ENCODE measurements around the gene POTEC. TPM values are rescaled to one million over a fixed set of nuclear protein-coding genes. Genes with fewer than 3 reads are reported as not detected.
"Not testable (repeated sequence)": the region's sequence is repeated elsewhere in the genome, so short reads cannot be mapped to it uniquely, and the experiment has no call there.

POTEC gene
- total and polyA plus RNA-seq, 2 of the 8 experiments (the other 6 are each of a cell fraction or from before 2014, with no cell fraction given): 0.07 TPM; not detected in 1

DNA sequence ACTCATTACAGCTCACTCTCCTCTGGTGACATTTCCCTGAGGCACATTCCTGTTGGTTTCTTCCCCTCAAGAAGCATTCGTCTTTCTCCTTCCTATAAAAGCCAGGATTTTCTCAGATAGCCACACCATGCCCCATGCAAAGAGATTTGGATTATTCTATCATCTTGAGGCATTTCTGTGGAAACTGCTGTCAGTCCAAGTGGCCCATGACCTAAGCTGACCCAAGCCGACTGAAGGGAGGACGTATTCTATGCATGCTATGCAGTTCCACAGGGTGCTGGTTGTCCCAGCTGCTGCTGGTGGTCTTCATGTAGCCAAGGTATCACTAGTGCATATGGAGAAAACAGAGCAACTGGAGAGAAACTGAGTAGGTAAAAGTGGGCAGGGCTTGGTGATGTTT, 73.0 kb downstream of the POTEC start:
- H2BK120ac ChIP-seq (replicated peaks; ENCODE audit: low read depth, low read length); H3K14ac ChIP-seq (ENCODE audit: insufficient read length); H3K79me1 ChIP-seq (ENCODE audit: low read depth, low read length); H4K91ac ChIP-seq (replicated peaks; ENCODE audit: insufficient read length, low read length); H2AFZ ChIP-seq (ENCODE audit: low read length); H3K56ac ChIP-seq (replicated peaks; ENCODE audit: insufficient read length, low read depth, low read length); H4K5ac ChIP-seq (ENCODE audit: insufficient read length, low read depth, low read length); H3K18ac ChIP-seq (ENCODE audit: extremely low read depth, low read length); H3K9ac ChIP-seq (replicated peaks in 1 of 4; ENCODE audit: extremely low read depth in 1 of 4, low read depth in 3 of 4, low read length in 3 of 4); H4K20me1 ChIP-seq (replicated peaks in 1 of 2; ENCODE audit: control insufficient read depth in 1 of 2, insufficient read depth in 2 of 2, low read length in 2 of 2); H4K8ac ChIP-seq (ENCODE audit: extremely low read depth, insufficient read depth, low read length); H3K27me3 ChIP-seq (replicated peaks in 1 of 4; ENCODE audit: control insufficient read depth in 3 of 4, extremely low read depth in 1 of 4, insufficient read depth in 3 of 4, low read length in 3 of 4); H3K4ac ChIP-seq (replicated peaks; ENCODE audit: insufficient read length, low read depth, low read length); H3K4me3 ChIP-seq (ENCODE audit: extremely low read depth in 1 of 4, insufficient read depth in 2 of 4, low read depth in 3 of 4, low read length in 4 of 4); FAIRE-seq; H2BK12ac ChIP-seq (ENCODE audit: low read depth, low read length); H3K4me1 ChIP-seq (replicated peaks in 1 of 4; ENCODE audit: control insufficient read depth in 3 of 4, insufficient read depth in 4 of 4, low read length in 3 of 4); POLR2A ChIA-PET (ENCODE audit: partially characterized antibody); H3K27ac ChIP-seq (ENCODE audit: low read depth, low read length); H2BK5ac ChIP-seq (ENCODE audit: low read depth, low read length); H3K79me2 ChIP-seq (ENCODE audit: control insufficient read depth in 1 of 2, insufficient read depth in 2 of 2, low read length in 2 of 2); H3K4me2 ChIP-seq (ENCODE audit: insufficient read depth in 1 of 2, low read depth in 2 of 2, low read length in 2 of 2); CTCF ChIA-PET (ENCODE audit: partially characterized antibody); H3K23me2 ChIP-seq (ENCODE audit: low read depth, low read length); H3K36me3 ChIP-seq (ENCODE audit: control insufficient read depth in 2 of 4, insufficient read depth in 4 of 4, low read length in 3 of 4); DNase-seq (ENCODE audit: low read depth in 1 of 2, low spot score in 2 of 2); H3K23ac ChIP-seq (ENCODE audit: insufficient read length); H2BK20ac ChIP-seq (ENCODE audit: low read length); H2AK5ac ChIP-seq (ENCODE audit: low read depth, low read length); H2BK15ac ChIP-seq (ENCODE audit: low read length): not testable (repeated sequence)
- 77% methylated on average over 3 of the region's 3 CpGs; no CpG with 5 or more reads in 1 of the 2 experiments for WGBS, 2 experiments (ENCODE audit: extremely low coverage in 1 of 2, insufficient coverage in 1 of 2, insufficient read length in 1 of 2, insufficient replicate concordance in 2 of 2, low coverage in 1 of 2, low lambda C conversion rate in 2 of 2, missing lambda C conversion rate in 1 of 2)
- H3K9me3 ChIP-seq (ENCODE audit: insufficient read depth in 2 of 2, low read depth in 1 of 2, low read length in 1 of 2): peaks cover 0 to 38% of the 10 kb centered on the region in 2 experiments; a peak in 2 of 4 replicates

DNA sequence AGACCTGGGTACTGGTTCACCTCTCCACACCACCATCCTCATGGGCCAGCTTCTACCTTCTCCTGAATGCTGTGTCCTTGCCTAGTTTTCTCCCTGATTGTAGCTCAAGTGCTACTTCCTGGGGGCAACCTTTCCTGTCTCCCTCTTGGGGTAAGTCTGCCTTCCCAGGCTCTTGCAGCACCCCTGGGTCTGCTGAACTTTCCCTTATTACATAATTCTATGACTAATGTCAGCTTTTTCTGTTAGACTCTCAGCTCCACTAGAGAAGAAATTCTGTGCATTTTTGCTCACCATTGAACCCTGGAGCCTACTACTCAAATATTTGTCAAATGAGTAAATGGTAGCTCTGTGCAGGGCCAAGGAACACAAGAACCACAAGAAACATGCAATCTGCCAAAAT, 73.4 kb downstream of the POTEC start:
- not testable (repeated sequence) for H3K4me1 ChIP-seq (replicated peaks in 1 of 4; ENCODE audit: control insufficient read depth in 3 of 4, insufficient read depth in 4 of 4, low read length in 3 of 4); H3K56ac ChIP-seq (replicated peaks; ENCODE audit: insufficient read length, low read depth, low read length)

More for the DNA sequence above, 73.4 kb downstream of the POTEC start:
- H2AK5ac ChIP-seq (ENCODE audit: low read depth, low read length); H3K27me3 ChIP-seq (replicated peaks in 1 of 4; ENCODE audit: control insufficient read depth in 3 of 4, extremely low read depth in 1 of 4, insufficient read depth in 3 of 4, low read length in 3 of 4); CTCF ChIA-PET (ENCODE audit: partially characterized antibody); H2BK20ac ChIP-seq (ENCODE audit: low read length); H3K9ac ChIP-seq (replicated peaks in 1 of 4; ENCODE audit: extremely low read depth in 1 of 4, low read depth in 3 of 4, low read length in 3 of 4); H3K79me2 ChIP-seq (ENCODE audit: control insufficient read depth in 1 of 2, insufficient read depth in 2 of 2, low read length in 2 of 2); H3K14ac ChIP-seq (ENCODE audit: insufficient read length); H3K27ac ChIP-seq (ENCODE audit: low read depth, low read length); H3K18ac ChIP-seq (ENCODE audit: extremely low read depth, low read length); H2BK12ac ChIP-seq (ENCODE audit: low read depth, low read length); H3K4me3 ChIP-seq (ENCODE audit: extremely low read depth in 1 of 4, insufficient read depth in 2 of 4, low read depth in 3 of 4, low read length in 4 of 4); H2AFZ ChIP-seq (ENCODE audit: low read length); H2BK15ac ChIP-seq (ENCODE audit: low read length); DNase-seq (ENCODE audit: low read depth in 1 of 2, low spot score in 2 of 2); H3K23me2 ChIP-seq (ENCODE audit: low read depth, low read length); H3K36me3 ChIP-seq (ENCODE audit: control insufficient read depth in 2 of 4, insufficient read depth in 4 of 4, low read length in 3 of 4); H3K4ac ChIP-seq (replicated peaks; ENCODE audit: insufficient read length, low read depth, low read length); H2BK120ac ChIP-seq (replicated peaks; ENCODE audit: low read depth, low read length); POLR2A ChIA-PET (ENCODE audit: partially characterized antibody); H3K79me1 ChIP-seq (ENCODE audit: low read depth, low read length); H4K8ac ChIP-seq (ENCODE audit: extremely low read depth, insufficient read depth, low read length); H2BK5ac ChIP-seq (ENCODE audit: low read depth, low read length); FAIRE-seq; H4K91ac ChIP-seq (replicated peaks; ENCODE audit: insufficient read length, low read length); H4K5ac ChIP-seq (ENCODE audit: insufficient read length, low read depth, low read length); H3K23ac ChIP-seq (ENCODE audit: insufficient read length); H4K20me1 ChIP-seq (replicated peaks in 1 of 2; ENCODE audit: control insufficient read depth in 1 of 2, insufficient read depth in 2 of 2, low read length in 2 of 2); H3K4me2 ChIP-seq (ENCODE audit: insufficient read depth in 1 of 2, low read depth in 2 of 2, low read length in 2 of 2): not testable (repeated sequence)
- peaks cover 0 to 34% of the 10 kb centered on the region in 2 experiments; a peak in 2 of 4 replicates for H3K9me3 ChIP-seq (ENCODE audit: insufficient read depth in 2 of 2, low read depth in 1 of 2, low read length in 1 of 2)
